Duodenal mucosa (tissue), 2 donors: ENCODE measurements around the gene TMEM100.

Source experiments
- H3K27ac ChIP-seq: one replicate; pipeline ENCODE4 v1.7.0; 2013; ENCODE audit warnings: low read depth, low read length
- H3K27me3 ChIP-seq, 2 donors: one replicate each; pipeline ENCODE4 v1.7.0; 2013; ENCODE audit warnings: low read length in 2 of 2, control low read depth in 1 of 2; ENCODE audit not compliant: insufficient read depth in 2 of 2, control insufficient read depth in 1 of 2
- H3K36me3 ChIP-seq, 2 donors: one replicate each; pipeline ENCODE4 v1.7.0; 2013; ENCODE audit warnings: low read length in 2 of 2, control low read depth in 1 of 2; ENCODE audit not compliant: insufficient read depth in 2 of 2, control insufficient read depth in 1 of 2
- H3K4me1 ChIP-seq, 2 donors: one replicate each; pipeline ENCODE4 v1.7.0; 2013; ENCODE audit warnings: low read length in 2 of 2, control low read depth in 1 of 2; ENCODE audit not compliant: insufficient read depth in 2 of 2, control insufficient read depth in 1 of 2
- H3K4me3 ChIP-seq, 2 donors: one replicate each; pipeline ENCODE4 v1.7.0; 2013; ENCODE audit warnings: low read length in 2 of 2, low read depth in 1 of 2
- H3K9ac ChIP-seq, 2 donors: one replicate each; pipeline ENCODE4 v1.7.0; 2013; ENCODE audit warnings: low read length in 2 of 2, low read depth in 1 of 2
- H3K9me3 ChIP-seq, 2 donors: one replicate each; pipeline ENCODE4 v1.7.0; 2013; ENCODE audit warnings: low read length in 2 of 2, control low read depth in 1 of 2; ENCODE audit not compliant: control insufficient read depth in 1 of 2

TMEM100 gene

GRCh38 chr17:55706808-55707773 lies 15.6 kb downstream of the TMEM100 start:
- no peaks in the 10 kb centered on the region for H3K27me3 ChIP-seq
- H3K27ac ChIP-seq, result no peak overlapping the region
- no peaks in the 10 kb centered on the region for H3K4me1 ChIP-seq
- no peak overlapping the region for H3K4me3 ChIP-seq
- H3K9me3 ChIP-seq, result no peaks in the 10 kb centered on the region
- H3K36me3 ChIP-seq, result no peaks in the 10 kb centered on the region
- H3K9ac ChIP-seq, result no peak overlapping the region

DNA sequence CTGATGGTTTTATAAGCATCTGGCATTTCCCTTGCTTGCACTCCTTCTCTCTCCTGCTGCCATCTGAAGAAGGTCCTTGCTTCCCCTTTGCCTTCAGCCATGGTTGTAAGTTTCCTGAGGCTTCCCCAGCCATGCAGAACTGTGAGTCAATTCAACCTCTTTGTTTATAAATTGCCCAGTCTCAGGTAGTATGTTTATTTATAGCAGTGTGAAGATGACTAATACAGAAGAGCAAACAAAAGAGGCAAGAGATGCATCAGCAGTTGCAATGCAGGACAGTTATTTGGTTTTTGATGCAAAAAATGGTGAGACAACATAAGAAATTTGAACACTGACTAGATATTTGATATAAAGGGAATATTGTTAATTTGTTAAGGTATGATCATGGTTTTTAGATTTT lies 16.8 kb downstream of the TMEM100 start:
- Histone ChIP-seq H3K4me3 (no peak overlapping the region), H3K36me3 (no peaks in the 10 kb centered on the region), H3K27ac (no peak overlapping the region), H3K4me1 (no peaks in the 10 kb centered on the region), H3K9ac (no peak overlapping the region), H3K9me3 (no peaks in the 10 kb centered on the region), H3K27me3 (no peaks in the 10 kb centered on the region)

GRCh38 chr17:55704401-55704800 lies 18.3 kb downstream of the TMEM100 start:
- no peak overlapping the region for H3K27ac ChIP-seq
- no peak overlapping the region for H3K4me3 ChIP-seq
- H3K9me3 ChIP-seq, result no peaks in the 10 kb centered on the region

DNA sequence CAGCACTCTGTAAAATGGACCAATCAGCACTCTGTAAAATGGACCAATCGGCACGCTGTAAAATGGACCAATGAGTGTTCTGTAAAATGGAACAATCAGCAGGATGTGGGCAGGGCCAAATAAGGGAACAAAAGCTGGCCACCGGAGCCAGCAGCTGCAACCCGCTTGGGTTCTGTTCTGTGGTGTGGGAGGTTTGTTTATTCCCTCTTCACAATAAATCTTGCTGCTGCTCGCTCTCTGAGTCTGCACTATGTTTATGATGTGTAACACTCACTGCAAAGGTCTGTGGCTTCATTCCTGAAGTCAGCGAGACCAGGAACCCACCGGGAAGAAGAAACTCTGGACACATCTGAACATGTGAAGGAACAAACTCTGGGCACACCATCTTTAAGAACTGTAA lies 20.5 kb downstream of the TMEM100 start:
- Histone ChIP-seq H3K36me3 (no peaks in the 10 kb centered on the region), H3K27ac (no peak overlapping the region), H3K9me3 (no peaks in the 10 kb centered on the region), H3K27me3 (no peaks in the 10 kb centered on the region), H3K4me1 (no peaks in the 10 kb centered on the region), H3K9ac (no peak overlapping the region), H3K4me3 (no peak overlapping the region)

More at GRCh38 chr17:55704401-55704800, 18.3 kb downstream of the TMEM100 start:
- Histone ChIP-seq H3K27me3 (no peaks in the 10 kb centered on the region), H3K36me3 (no peaks in the 10 kb centered on the region), H3K4me1 (no peaks in the 10 kb centered on the region), H3K9ac (no peak overlapping the region)

GRCh38 chr17:55699181-55699860 lies 23.3 kb downstream of the TMEM100 start:
- Histone ChIP-seq H3K27ac (no peak overlapping the region), H3K9me3 (no peaks in the 10 kb centered on the region), H3K36me3 (no peaks in the 10 kb centered on the region), H3K27me3 (no peaks in the 10 kb centered on the region), H3K9ac (no peak overlapping the region), H3K4me1 (no peaks in the 10 kb centered on the region), H3K4me3 (no peak overlapping the region)

GRCh38 chr17:55694286-55694910 lies 28.3 kb downstream of the TMEM100 start:
- Histone ChIP-seq H3K9ac (no peak overlapping the region), H3K27ac (no peak overlapping the region)

GRCh38 chr17:55693254-55694216 lies 29.1 kb downstream of the TMEM100 start:
- H3K9me3 ChIP-seq, result no peaks in the 10 kb centered on the region
- H3K4me1 ChIP-seq, result no peaks in the 10 kb centered on the region
- no peak overlapping the region for H3K9ac ChIP-seq
- H3K27ac ChIP-seq, result no peak overlapping the region
- no peaks in the 10 kb centered on the region for H3K27me3 ChIP-seq
- no peaks in the 10 kb centered on the region for H3K36me3 ChIP-seq
- H3K4me3 ChIP-seq, result no peak overlapping the region

More at GRCh38 chr17:55694286-55694910, 28.3 kb downstream of the TMEM100 start:
- Histone ChIP-seq H3K27me3 (no peaks in the 10 kb centered on the region), H3K9me3 (no peaks in the 10 kb centered on the region), H3K4me1 (no peaks in the 10 kb centered on the region), H3K36me3 (no peaks in the 10 kb centered on the region), H3K4me3 (no peak overlapping the region)

DNA sequence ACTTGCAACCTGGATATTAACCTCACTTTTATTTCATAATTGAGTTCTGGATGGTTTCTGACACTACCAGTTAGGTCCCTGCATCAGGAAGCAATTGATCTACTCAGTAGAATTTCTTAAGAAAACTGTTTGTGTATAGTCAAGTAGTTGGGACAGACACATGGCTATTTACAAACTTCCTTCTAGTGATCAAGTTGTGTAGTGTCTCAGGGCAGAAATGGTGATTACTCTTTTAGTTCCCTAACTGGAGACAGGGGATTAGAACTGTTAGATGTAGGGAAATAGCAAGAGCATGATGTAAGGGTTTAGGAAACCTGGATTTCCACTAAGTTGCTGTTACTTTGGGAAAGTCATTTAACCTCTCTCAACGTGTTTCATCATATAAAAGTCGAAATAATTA lies 30.4 kb downstream of the TMEM100 start:
- no peaks in the 10 kb centered on the region for H3K36me3 ChIP-seq
- no peak overlapping the region for H3K9ac ChIP-seq
- H3K4me3 ChIP-seq, result no peak overlapping the region
- no peaks in the 10 kb centered on the region for H3K27me3 ChIP-seq
- no peak overlapping the region for H3K27ac ChIP-seq
- no peaks in the 10 kb centered on the region for H3K4me1 ChIP-seq
- H3K9me3 ChIP-seq, result no peaks in the 10 kb centered on the region

DNA sequence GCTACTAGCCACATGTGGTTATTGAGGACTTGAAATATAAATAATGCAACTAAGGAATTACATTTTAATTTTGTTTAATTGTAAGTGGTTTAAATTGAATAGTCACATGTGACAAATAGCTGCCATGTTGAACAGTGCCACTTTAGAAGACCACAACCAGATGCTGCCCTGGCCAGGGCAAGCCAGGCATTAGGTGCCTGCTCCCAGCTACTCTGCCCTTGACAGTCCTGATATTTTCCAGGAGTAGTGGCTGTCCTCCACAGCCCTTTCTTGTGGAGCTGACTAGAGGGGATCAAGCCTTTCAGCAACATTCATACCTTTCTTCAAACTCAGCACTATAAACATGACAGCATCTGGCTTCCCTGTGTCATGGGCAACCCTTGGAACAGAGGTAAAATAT lies 31.0 kb downstream of the TMEM100 start:
- Histone ChIP-seq H3K27ac (no peak overlapping the region), H3K27me3 (no peaks in the 10 kb centered on the region), H3K4me1 (no peaks in the 10 kb centered on the region), H3K4me3 (no peak overlapping the region), H3K36me3 (no peaks in the 10 kb centered on the region), H3K9me3 (no peaks in the 10 kb centered on the region), H3K9ac (no peak overlapping the region)
